Activated CD4-positive, alpha-beta T cell treated with anti-CD3 and anti-CD28 coated beads, Interleukin-2, Interleukin-4, amounts not matched to agents 100 ng/mL and 50 ng/mL, durations not matched to agents 16 hours and 8 hours (primary cell): ENCODE results near the gene CALD1.

Source experiments
- DNase-seq: peaks from one replicate; pipeline ENCODE4 v3.0.0-alpha.2; 2020; ENCODE audit warnings: low spot score

Gene CALD1, protein sequence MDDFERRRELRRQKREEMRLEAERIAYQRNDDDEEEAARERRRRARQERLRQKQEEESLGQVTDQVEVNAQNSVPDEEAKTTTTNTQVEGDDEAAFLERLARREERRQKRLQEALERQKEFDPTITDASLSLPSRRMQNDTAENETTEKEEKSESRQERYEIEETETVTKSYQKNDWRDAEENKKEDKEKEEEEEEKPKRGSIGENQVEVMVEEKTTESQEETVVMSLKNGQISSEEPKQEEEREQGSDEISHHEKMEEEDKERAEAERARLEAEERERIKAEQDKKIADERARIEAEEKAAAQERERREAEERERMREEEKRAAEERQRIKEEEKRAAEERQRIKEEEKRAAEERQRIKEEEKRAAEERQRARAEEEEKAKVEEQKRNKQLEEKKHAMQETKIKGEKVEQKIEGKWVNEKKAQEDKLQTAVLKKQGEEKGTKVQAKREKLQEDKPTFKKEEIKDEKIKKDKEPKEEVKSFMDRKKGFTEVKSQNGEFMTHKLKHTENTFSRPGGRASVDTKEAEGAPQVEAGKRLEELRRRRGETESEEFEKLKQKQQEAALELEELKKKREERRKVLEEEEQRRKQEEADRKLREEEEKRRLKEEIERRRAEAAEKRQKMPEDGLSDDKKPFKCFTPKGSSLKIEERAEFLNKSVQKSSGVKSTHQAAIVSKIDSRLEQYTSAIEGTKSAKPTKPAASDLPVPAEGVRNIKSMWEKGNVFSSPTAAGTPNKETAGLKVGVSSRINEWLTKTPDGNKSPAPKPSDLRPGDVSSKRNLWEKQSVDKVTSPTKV

GRCh38 chr7:134778941-134779740, at the start of gene CALD1:
Gene CALD1 (plus strand): TSS chr7:134779634. CDS start chr7:134867734, 88,100 bp downstream.
- no peak for DNase-seq

- no peak for DNase-seq
Observed at GRCh38 chr7:134729895-134730294, 49.5 kb upstream of the CALD1 start.

GRCh38 chr7:134730411-134730829, 49.0 kb upstream of the CALD1 start:
- DNase-seq: no peak

- DNase-seq: peak; percentile 54
Observed at GRCh38 chr7:134731616-134732015, 47.8 kb upstream of the CALD1 start.

GRCh38 chr7:134732728-134733127, 46.7 kb upstream of the CALD1 start:
- DNase-seq: no peak

- DNase-seq: no peak
Observed at GRCh38 chr7:134736381-134736780, 43.1 kb upstream of the CALD1 start.

DNA sequence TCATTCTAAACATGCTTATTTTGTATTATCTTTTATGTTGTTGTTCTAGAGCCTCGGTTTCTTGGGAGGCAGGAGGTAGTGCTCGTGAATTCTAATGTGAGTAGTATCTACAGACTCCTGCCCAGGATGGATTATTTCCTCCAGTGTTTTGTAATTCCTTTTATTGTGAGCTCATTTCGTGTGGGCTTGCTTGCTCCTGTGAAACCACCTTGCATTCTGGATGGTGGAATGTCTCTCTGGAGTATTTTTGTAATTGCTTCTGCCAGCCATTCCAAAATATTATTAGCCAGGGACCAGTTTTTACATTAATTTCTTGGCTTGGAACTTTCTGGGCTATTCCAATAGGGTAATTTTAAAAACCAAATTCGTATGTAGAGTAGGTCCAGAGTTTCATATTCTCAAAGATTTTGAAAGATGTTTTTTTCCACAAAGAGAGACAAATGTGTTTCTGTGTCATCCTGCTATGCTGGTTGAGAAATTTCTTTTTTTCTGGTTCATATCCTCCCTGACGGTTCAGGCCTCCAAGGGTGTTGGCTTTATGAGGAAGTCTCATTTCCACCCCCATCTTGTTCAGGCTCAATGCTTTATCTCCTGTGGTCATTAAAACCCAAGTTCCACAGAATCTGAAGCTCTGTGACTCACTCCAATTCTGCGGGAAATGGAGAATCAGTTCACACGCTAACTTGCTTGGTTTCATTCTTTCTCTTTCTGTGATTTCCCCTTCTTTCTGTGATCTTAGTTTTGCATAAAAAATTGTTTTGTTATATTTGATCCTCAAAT, 41.7 kb upstream of the CALD1 start:
- peak; percentile 92 for DNase-seq

DNA sequence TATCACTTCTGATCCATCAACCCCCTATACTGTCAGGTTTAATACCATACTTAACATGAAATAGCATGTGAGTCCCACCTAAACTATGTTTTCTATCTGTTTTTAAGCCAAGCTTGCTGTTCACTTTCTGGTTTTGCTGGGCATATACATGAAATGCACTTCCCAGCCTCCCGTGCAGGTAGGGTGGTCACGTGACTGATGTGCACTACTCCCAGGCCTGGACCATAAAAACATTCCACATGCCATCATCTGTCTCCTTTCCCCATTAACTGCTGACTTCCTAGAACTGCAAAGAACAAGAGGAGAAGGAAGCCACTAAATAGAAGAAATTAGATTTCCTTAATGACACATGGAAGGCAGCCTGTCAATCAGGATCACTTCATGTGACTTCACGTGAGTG, 40.1 kb upstream of the CALD1 start:
- DNase-seq: no peak

- DNase-seq: no peak
Observed at GRCh38 chr7:134740376-134740775, 39.1 kb upstream of the CALD1 start.

DNA sequence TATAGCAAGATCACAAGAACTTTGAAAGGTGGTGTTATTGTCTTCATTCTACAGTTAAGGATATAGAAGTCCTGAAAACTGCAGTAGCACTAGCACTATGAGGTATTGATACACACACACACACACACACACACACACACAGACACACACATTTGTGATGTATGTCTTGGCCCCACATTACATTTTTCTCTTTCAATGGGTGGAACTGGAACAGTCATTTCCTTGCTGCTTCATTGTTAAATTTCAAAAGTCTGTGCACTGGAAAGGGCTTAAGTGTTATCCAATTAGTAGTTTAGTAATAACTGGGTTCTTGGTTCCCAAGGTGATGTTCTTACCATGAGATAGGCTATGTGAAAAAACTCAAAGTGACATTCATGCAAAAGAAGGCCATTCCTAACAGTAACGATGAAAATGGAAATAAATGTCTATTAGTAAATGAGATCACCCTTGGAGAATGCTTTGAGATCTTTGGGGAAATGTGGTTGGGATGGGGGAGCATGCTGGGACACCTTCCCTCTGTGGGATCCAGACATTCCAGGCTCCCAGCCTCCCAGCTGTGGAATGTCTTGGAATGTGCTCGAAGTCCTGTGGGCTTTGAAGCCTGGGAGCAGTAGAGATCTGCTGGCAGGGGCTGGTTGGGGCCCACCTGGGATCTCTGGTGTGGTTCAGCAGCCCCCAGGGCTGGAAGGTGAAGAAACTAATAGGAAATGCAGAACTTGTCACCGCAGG, 37.4 kb upstream of the CALD1 start:
- no peak for DNase-seq

DNA sequence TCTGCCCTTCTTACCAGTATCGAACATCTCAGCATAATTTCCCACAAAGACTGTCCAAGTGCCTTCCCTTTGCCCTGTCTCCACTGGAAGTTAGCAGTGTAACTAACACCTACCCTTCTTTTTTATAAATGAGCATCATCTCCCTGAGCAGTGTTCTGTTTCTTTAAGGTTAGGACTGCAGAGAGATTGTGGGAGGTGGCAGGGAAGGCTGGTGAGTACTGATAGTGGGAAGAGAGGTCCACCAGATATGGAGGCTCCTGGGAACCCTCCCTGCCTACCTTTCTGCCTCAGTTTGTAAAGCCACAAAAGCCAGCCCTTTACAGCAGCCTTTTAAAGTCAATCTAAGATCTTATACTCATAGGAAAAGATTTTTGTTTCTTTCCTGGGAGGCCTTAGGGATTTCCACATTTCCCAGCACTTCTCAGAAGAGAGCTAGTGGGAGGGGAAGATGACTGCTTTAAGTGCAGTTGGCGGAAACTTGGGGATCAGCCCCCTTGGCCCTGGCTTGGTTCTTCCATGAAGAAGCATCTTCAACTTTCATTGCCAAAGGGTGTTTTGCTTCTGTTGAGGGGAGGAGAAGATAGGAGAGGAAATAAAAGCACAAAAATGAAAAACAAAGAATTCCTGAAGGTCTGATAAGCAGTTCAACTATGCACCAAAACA, 36.6 kb upstream of the CALD1 start:
- no peak for DNase-seq

DNA sequence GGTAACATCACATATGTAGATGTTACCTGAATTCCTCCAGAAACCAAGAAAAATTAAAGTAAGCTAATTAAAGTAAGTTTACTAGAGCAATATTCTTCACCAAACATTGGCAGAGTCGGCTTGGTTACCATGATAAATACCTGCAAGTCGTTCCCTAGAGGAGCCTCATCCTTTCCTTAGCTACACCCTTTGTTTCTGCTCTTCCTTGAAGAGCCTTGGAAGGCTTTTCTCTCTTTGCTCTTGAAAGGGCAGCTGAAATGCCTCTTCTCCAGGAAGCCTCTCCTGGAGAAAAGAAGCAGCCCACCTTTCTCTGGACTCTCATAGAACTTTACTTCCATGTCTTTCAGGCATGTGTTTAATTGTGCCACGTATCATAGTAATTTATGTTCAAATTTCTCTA, 34.9 kb upstream of the CALD1 start:
- DNase-seq: no peak

DNA sequence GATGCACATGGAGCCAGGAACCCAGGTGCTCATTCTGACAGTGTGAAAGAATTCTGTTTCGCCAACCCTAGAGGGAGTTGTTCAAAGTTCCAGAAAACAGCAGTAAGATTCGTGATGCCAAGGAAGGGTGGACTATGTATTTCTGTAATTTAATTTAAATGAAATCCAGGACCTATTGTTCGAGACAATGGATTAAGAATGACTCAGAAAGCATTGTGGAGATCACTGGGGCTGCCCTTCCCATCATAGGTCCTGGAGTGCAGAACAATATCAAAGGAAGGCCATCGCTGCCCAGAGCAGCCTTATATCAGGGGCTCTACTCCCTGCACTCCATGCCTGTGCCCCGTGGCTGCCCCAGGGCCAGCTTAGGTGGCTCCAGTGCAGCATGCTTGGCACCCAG, 32.1 kb upstream of the CALD1 start:
- DNase-seq: no peak

GRCh38 chr7:134750083-134751062, 29.1 kb upstream of the CALD1 start:
- peak; percentile 74 for DNase-seq

GRCh38 chr7:134752006-134752760, 27.3 kb upstream of the CALD1 start:
- no peak for DNase-seq

- DNase-seq: peak; percentile 45
Observed at GRCh38 chr7:134755422-134756022, 23.9 kb upstream of the CALD1 start.

DNA sequence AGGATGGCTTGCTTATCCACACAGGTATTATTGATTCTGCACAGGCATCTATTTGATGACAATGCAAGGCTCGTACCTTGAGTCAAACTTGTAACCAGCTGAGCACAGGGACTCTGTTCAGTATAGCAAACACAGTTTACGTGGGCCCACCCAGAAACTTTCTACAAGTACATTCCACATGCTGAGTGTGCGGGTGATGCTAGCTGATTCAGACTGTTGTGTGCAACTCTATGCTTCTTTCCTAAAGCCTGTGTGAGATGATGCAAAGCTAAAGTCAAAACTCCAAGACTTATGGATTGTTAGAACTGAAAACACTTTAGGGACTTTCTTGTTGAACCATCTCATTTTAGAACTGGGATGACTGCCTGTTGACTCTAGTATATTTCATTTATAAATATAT, 21.5 kb upstream of the CALD1 start:
- DNase-seq: no peak

DNA sequence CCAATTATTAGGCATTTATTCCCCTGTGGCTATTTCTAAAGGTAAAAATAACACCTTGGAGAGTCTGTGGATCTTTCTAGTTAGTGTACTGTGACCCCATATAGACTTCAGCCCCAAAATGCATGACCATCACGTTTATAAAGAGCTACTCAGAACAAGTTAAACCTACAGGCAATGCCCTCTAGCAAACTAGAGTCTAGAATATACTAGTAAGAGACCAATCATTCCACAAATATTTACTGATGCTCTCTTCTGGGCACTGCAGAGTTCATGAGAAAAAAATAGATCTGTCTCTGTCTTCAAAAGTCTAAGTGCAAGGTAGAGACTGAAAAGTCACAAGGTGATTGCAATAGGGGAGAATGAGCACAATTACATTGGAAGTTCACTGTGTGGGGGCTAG, 20.5 kb upstream of the CALD1 start:
- no peak for DNase-seq
